ENCODE measurements around the gene CCDC88C. TPM values are rescaled to one million over a fixed set of nuclear protein-coding genes. Genes with fewer than 3 reads are reported as not detected.

The CCDC88C gene
- total RNA-seq, 1 experiment from 2014 or later, result 19.7 TPM

GRCh38 chr14:91284146-91284790 is 133.4 kb downstream of the CCDC88C start:
- ChIA-PET POLR2A (ENCODE audit: unreplicated experiment) (no interaction called here), CTCF (interaction anchor here (1.6 kb wide), 1 partner anchor 106 kb away, joined by 9 read pairs; no protein-coding TSS in a partner anchor)
- peak overlapping the region; percentile 34 for H3K27ac ChIP-seq (ENCODE audit: low read length)

GRCh38 chr14:91283666-91284065 is 134.0 kb downstream of the CCDC88C start:
- Histone ChIP-seq H3K9me2 (replicated peaks; ENCODE audit: low read length) (no peaks in the 10 kb centered on the region), H3F3A (ENCODE audit: low read length, unreplicated experiment) (no peaks in the 10 kb centered on the region), H3K4me1 (ENCODE audit: insufficient read depth, low read length) (peaks cover 37% of the 10 kb centered on the region), H2AFZ (ENCODE audit: low read length) (0 out of 2 replicates have a peak overlapping the region, but pooled peaks have one; percentile 21), H3K4me3 (ENCODE audit: low read length) (no peak overlapping the region), H3K27me3 (ENCODE audit: low read length) (no peaks in the 10 kb centered on the region), H3K79me2 (ENCODE audit: low read length) (no peaks in the 10 kb centered on the region), H3K9ac (ENCODE audit: low read length) (no peak overlapping the region), H3K36me3 (ENCODE audit: low read depth, low read length) (peaks cover 7% of the 10 kb centered on the region), H3K9me3 (ENCODE audit: low read length) (no peaks in the 10 kb centered on the region), H4K20me1 (ENCODE audit: low read length) (no peaks in the 10 kb centered on the region), H3K27ac (ENCODE audit: low read length) (peak overlapping the region; percentile 34), H3K4me2 (ENCODE audit: low read length) (peak overlapping the region; percentile 65)
- ATAC-seq (peak; percentile 8; the same call in 1 of the 2 replicates), DNase-seq (peak; percentile 30)
- ChIA-PET POLR2A (ENCODE audit: unreplicated experiment) (no interaction called here), CTCF (no interaction called here)
- BruUV-seq (replicated peaks), result no TSS peak
- TF ChIP-seq EZH2 (IDR thresholded peaks at IDR 0.05; ENCODE audit: low read length, unreplicated experiment) (no peak), EZH2phosphoT487 (IDR thresholded peaks at IDR 0.05; ENCODE audit: borderline replicate concordance, low read length) (no peak), CTCF (conservative IDR thresholded peaks at IDR 0.05; ENCODE audit: low read depth, low read length) (no peak)
- intact Hi-C loops (cut with micrococcal nuclease), result loop anchor here (10.0 kb wide), 1 partner anchor 59 kb away; no protein-coding TSS in a partner anchor

More at GRCh38 chr14:91284146-91284790, 133.4 kb downstream of the CCDC88C start:
- ATAC-seq, result peak; percentile 69
- Histone ChIP-seq H3K4me3 (ENCODE audit: low read length) (no peak overlapping the region), H3K9ac (ENCODE audit: low read length) (no peak overlapping the region), H3K27me3 (ENCODE audit: low read length) (no peaks in the 10 kb centered on the region), H3K9me3 (ENCODE audit: low read length) (no peaks in the 10 kb centered on the region), H3K36me3 (ENCODE audit: low read depth, low read length) (peaks cover 3% of the 10 kb centered on the region), H3K79me2 (ENCODE audit: low read length) (no peaks in the 10 kb centered on the region), H2AFZ (ENCODE audit: low read length) (0 out of 2 replicates have a peak overlapping the region, but pooled peaks have one; percentile 21), H3F3A (ENCODE audit: low read length, unreplicated experiment) (no peaks in the 10 kb centered on the region), H3K4me2 (ENCODE audit: low read length) (peak overlapping the region; percentile 65), H3K9me2 (replicated peaks; ENCODE audit: low read length) (no peaks in the 10 kb centered on the region), H4K20me1 (ENCODE audit: low read length) (no peaks in the 10 kb centered on the region), H3K4me1 (ENCODE audit: insufficient read depth, low read length) (peaks cover 37% of the 10 kb centered on the region)
- peak; percentile 78 for DNase-seq
- no peak for TF ChIP-seq EZH2phosphoT487 (IDR thresholded peaks at IDR 0.05; ENCODE audit: borderline replicate concordance, low read length)
- TF ChIP-seq CTCF (conservative IDR thresholded peaks at IDR 0.05; ENCODE audit: low read depth, low read length), result no peak
- TF ChIP-seq EZH2 (IDR thresholded peaks at IDR 0.05; ENCODE audit: low read length, unreplicated experiment), result no peak
- intact Hi-C loops (cut with micrococcal nuclease), result loop anchor here (10.0 kb wide), 1 partner anchor 59 kb away; no protein-coding TSS in a partner anchor
- BruUV-seq (replicated peaks), result no TSS peak

Data from PC-3 (cell line).